Chondrocyte (in vitro differentiated cells): ENCODE data around the gene MBLAC2. TPM values are rescaled to one million over a fixed set of nuclear protein-coding genes. Genes with fewer than 3 reads are reported as not detected.

Source experiments
- DNase-seq: peaks from one replicate; pipeline ENCODE4 v3.0.0; 2021; ENCODE audit warnings: mixed read lengths, low spot score
- H3K27ac Mint-ChIP-seq: one replicate; pipeline ENCODE4 v1.8.0; 2021; ENCODE audit warnings: mild to moderate bottlenecking, moderate library complexity, mixed read lengths; ENCODE audit not compliant: unreplicated experiment
- H3K27me3 Mint-ChIP-seq: 2 replicates; pipeline ENCODE4 v1.8.0; 2021; ENCODE audit warnings: low read depth, mixed read lengths
- H3K36me3 Mint-ChIP-seq: 2 replicates; pipeline ENCODE4 v1.8.0; 2021; ENCODE audit warnings: low read depth, mixed read lengths
- H3K4me1 Mint-ChIP-seq: 2 replicates; pipeline ENCODE4 v1.8.0; 2021; ENCODE audit warnings: low read depth, mild to moderate bottlenecking, mixed read lengths
- H3K4me3 Mint-ChIP-seq: one replicate; pipeline ENCODE4 v1.8.0; 2021; ENCODE audit warnings: mild to moderate bottlenecking, moderate library complexity, mixed read lengths; ENCODE audit not compliant: unreplicated experiment
- H3K9me3 Mint-ChIP-seq: 2 replicates; pipeline ENCODE4 v1.8.0; 2021; ENCODE audit warnings: low read depth, mixed read lengths
- total RNA-seq: library from RNA; stranded (reverse); gene quantifications from 3 replicates; pipeline ENCODE4 v1.2.1, GENCODE V29; 2021
- TF ChIP-seq, protein P1 (sequence below): fragments of 200-600 bp; sonication (generic); IDR thresholded peaks from 2 replicates; pipeline ENCODE4 v1.5.0; 2021; ENCODE audit warnings: antibody characterized with exemption, mild to moderate bottlenecking, moderate library complexity

Gene MBLAC2
- total RNA-seq, 1 donor from 2014 or later, result 6.6 TPM

DNA sequence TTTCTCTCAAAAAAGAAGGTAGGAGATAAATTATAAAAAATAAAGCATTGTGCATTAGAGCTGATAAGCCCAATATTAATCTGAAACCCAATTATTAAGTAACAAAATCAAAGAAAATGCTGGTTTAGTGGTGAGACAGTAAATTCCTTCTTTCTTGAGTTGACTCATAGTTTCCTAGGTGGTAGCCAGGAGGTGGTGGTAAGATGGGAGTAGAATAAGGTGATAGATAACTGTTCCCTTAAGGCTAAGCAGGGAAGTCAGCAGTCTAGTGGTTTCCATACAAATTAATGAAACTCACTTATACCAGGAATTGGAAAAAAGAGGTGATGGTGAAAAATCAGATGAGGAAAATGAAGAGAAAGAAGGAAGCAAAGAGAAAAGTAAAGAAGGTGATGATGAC is 31.6 kb upstream of the MBLAC2 start:
- Mint-ChIP-seq H3K9me3 (no peaks in the 10 kb centered on the region), H3K4me1 (no peaks in the 10 kb centered on the region), H3K27ac (no peak overlapping the region), H3K27me3 (no peaks in the 10 kb centered on the region), H3K36me3 (no peaks in the 10 kb centered on the region), H3K4me3 (no peak overlapping the region)
- no peak for DNase-seq
- TF ChIP-seq, protein P1, sequence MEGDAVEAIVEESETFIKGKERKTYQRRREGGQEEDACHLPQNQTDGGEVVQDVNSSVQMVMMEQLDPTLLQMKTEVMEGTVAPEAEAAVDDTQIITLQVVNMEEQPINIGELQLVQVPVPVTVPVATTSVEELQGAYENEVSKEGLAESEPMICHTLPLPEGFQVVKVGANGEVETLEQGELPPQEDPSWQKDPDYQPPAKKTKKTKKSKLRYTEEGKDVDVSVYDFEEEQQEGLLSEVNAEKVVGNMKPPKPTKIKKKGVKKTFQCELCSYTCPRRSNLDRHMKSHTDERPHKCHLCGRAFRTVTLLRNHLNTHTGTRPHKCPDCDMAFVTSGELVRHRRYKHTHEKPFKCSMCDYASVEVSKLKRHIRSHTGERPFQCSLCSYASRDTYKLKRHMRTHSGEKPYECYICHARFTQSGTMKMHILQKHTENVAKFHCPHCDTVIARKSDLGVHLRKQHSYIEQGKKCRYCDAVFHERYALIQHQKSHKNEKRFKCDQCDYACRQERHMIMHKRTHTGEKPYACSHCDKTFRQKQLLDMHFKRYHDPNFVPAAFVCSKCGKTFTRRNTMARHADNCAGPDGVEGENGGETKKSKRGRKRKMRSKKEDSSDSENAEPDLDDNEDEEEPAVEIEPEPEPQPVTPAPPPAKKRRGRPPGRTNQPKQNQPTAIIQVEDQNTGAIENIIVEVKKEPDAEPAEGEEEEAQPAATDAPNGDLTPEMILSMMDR, result no peak

DNA sequence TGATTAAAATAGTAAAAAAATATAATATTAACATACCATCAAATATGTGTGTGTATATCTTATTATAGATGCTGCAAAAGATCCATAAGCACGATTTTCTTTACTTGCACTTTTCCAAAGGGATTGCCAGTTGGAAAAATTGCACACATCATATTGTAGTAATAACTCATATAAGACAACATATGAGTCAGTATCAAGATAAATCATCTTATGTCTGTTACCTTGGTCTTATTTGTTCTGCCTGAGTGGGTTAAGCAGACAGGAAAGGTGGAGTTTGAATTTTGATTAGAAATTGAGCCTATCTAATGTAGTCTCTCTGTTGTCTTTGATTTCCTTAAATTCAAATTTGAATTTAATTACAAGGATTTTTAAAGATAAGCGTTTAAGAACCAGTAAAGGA is 30.2 kb upstream of the MBLAC2 start:
- H3K27me3 Mint-ChIP-seq, result no peaks in the 10 kb centered on the region
- H3K36me3 Mint-ChIP-seq, result no peaks in the 10 kb centered on the region

DNA sequence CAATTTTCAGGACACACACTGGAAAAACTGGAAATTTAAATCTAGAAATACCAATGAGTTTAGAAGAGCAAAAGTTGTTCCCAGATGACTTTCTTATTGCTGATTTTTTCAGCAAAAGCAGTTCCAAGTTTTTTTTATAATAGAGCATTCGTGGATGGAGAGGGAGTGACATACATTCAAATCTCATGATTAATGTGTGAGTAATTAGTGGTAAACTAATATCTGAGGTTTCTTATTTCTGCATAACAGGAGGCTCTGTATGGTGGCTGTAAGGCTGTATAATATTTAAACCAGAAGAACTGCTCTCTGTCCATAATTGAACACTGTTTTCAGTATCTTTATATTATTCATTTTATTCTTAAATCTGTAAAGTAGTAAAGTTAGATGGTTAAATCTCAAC is 29.0 kb upstream of the MBLAC2 start:
- Mint-ChIP-seq H3K9me3 (no peaks in the 10 kb centered on the region), H3K4me3 (no peak overlapping the region), H3K27ac (no peak overlapping the region), H3K36me3 (no peaks in the 10 kb centered on the region), H3K4me1 (no peaks in the 10 kb centered on the region), H3K27me3 (no peaks in the 10 kb centered on the region)
- no peak for DNase-seq
- TF ChIP-seq, protein P1, result no peak

More for the DNA sequence above, 30.2 kb upstream of the MBLAC2 start:
- no peak for DNase-seq
- Mint-ChIP-seq H3K4me1 (no peaks in the 10 kb centered on the region), H3K9me3 (no peaks in the 10 kb centered on the region), H3K4me3 (no peak overlapping the region), H3K27ac (no peak overlapping the region)
- TF ChIP-seq, protein P1, result no peak

DNA sequence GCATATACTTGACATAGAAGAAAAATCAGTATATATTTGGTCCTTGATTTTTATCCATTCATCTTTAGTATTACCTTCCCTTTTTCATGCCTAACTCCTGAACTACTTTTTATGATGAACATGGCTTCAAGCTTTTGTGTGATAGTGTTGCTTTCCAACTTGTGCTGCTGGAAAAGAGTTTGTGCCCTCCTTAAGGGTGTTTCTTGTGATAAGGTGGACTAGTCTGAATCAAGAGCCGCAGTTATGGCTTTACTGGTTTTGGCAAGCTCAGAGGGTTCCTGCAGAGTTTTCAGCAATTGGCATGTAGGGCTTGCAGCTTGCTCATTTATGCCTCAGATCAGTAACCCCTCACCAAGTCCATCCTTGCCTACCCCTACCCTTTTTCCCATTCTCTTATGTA is 20.6 kb upstream of the MBLAC2 start:
- Mint-ChIP-seq H3K4me1 (no peaks in the 10 kb centered on the region), H3K27ac (no peak overlapping the region), H3K36me3 (no peaks in the 10 kb centered on the region), H3K27me3 (no peaks in the 10 kb centered on the region), H3K4me3 (no peak overlapping the region), H3K9me3 (peaks cover 12% of the 10 kb centered on the region)
- TF ChIP-seq, protein P1, result no peak
- no peak for DNase-seq

DNA sequence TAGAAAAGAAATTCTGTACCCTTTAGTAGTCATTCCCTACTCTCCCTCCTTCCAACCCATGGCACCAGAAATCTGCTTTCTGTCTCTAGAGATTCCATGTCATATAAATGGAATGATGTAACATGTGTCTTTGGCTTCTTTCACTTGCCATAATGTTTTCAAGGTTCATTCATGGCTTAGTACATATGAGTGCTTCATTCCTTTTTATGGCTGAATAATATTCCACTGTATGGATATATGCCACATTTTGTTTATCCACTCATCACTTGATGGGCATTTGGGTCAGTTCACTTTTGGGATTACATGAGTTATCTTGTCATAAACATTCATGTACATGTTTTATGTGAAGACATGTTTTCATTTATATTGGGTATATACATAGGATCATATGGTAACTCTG is 19.5 kb upstream of the MBLAC2 start:
- TF ChIP-seq, protein P1, result no peak
- no peaks in the 10 kb centered on the region for H3K36me3 Mint-ChIP-seq
- no peaks in the 10 kb centered on the region for H3K4me1 Mint-ChIP-seq
- no peak for DNase-seq
- H3K4me3 Mint-ChIP-seq, result no peak overlapping the region
- H3K27me3 Mint-ChIP-seq, result no peaks in the 10 kb centered on the region
- H3K9me3 Mint-ChIP-seq, result peaks cover 12% of the 10 kb centered on the region
- H3K27ac Mint-ChIP-seq, result no peak overlapping the region
